ENCODE results near the gene GNB1L.

Gene GNB1L

GRCh38 chr22:19897726-19898125 is 43.1 kb upstream of the GNB1L start:
- no peaks in the 10 kb centered on the region for H3K27me3 ChIP-seq (ENCODE audit: control insufficient read depth in 1 of 2, insufficient read depth in 2 of 2, low read length in 2 of 2)
- no peaks in the 10 kb centered on the region for H3K9me3 ChIP-seq (ENCODE audit: control insufficient read depth in 2 of 2, low read length in 2 of 2)
- H3K27ac ChIP-seq (ENCODE audit: low read length) = no peak overlapping the region
- H3K36me3 ChIP-seq (ENCODE audit: control insufficient read depth in 2 of 2, insufficient read depth in 2 of 2, low read length in 2 of 2) = peaks cover 8 to 25% of the 10 kb centered on the region in 2 donors
- H3K4me3 ChIP-seq (ENCODE audit: low read length in 2 of 2) = no peak overlapping the region
- H3K9ac ChIP-seq (ENCODE audit: low read length in 2 of 2) = no peak overlapping the region
- H3K4me1 ChIP-seq (ENCODE audit: control insufficient read depth, insufficient read depth, low read length) = no peaks in the 10 kb centered on the region

- no peaks in the 10 kb centered on the region for H3K27me3 ChIP-seq (ENCODE audit: control insufficient read depth in 1 of 2, insufficient read depth in 2 of 2, low read length in 2 of 2)
- no peak overlapping the region for H3K9ac ChIP-seq (ENCODE audit: low read length in 2 of 2)
- H3K4me3 ChIP-seq (ENCODE audit: low read length in 2 of 2) = no peak overlapping the region
- peaks cover under 1% of the 10 kb centered on the region for H3K4me1 ChIP-seq (ENCODE audit: control insufficient read depth, insufficient read depth, low read length)
- H3K9me3 ChIP-seq (ENCODE audit: control insufficient read depth in 2 of 2, low read length in 2 of 2) = no peaks in the 10 kb centered on the region
- peaks cover 8 to 25% of the 10 kb centered on the region in 2 donors for H3K36me3 ChIP-seq (ENCODE audit: control insufficient read depth in 2 of 2, insufficient read depth in 2 of 2, low read length in 2 of 2)
- H3K27ac ChIP-seq (ENCODE audit: low read length) = no peak overlapping the region
Observed at GRCh38 chr22:19896665-19897355, 42.1 kb upstream of the GNB1L start.

GRCh38 chr22:19895160-19895849 is 40.6 kb upstream of the GNB1L start:
- peaks cover 8 to 21% of the 10 kb centered on the region in 2 donors for H3K36me3 ChIP-seq (ENCODE audit: control insufficient read depth in 2 of 2, insufficient read depth in 2 of 2, low read length in 2 of 2)
- no peak overlapping the region for H3K27ac ChIP-seq (ENCODE audit: low read length)

GRCh38 chr22:19893363-19893762 is 38.7 kb upstream of the GNB1L start:
- H3K36me3 ChIP-seq (ENCODE audit: control insufficient read depth in 2 of 2, insufficient read depth in 2 of 2, low read length in 2 of 2) = peaks cover 5 to 16% of the 10 kb centered on the region in 2 donors
- no peak overlapping the region for H3K9ac ChIP-seq (ENCODE audit: low read length in 2 of 2)
- peaks cover 4% of the 10 kb centered on the region for H3K4me1 ChIP-seq (ENCODE audit: control insufficient read depth, insufficient read depth, low read length)
- no peaks in the 10 kb centered on the region for H3K27me3 ChIP-seq (ENCODE audit: control insufficient read depth in 1 of 2, insufficient read depth in 2 of 2, low read length in 2 of 2)
- no peak overlapping the region for H3K27ac ChIP-seq (ENCODE audit: low read length)
- H3K9me3 ChIP-seq (ENCODE audit: control insufficient read depth in 2 of 2, low read length in 2 of 2) = no peaks in the 10 kb centered on the region
- H3K4me3 ChIP-seq (ENCODE audit: low read length in 2 of 2) = no peak overlapping the region

More at GRCh38 chr22:19895160-19895849, 40.6 kb upstream of the GNB1L start:
- Histone ChIP-seq H3K27me3 (ENCODE audit: control insufficient read depth in 1 of 2, insufficient read depth in 2 of 2, low read length in 2 of 2) (no peaks in the 10 kb centered on the region), H3K4me3 (ENCODE audit: low read length in 2 of 2) (no peak overlapping the region), H3K9me3 (ENCODE audit: control insufficient read depth in 2 of 2, low read length in 2 of 2) (no peaks in the 10 kb centered on the region), H3K9ac (ENCODE audit: low read length in 2 of 2) (no peak overlapping the region), H3K4me1 (ENCODE audit: control insufficient read depth, insufficient read depth, low read length) (peaks cover 4% of the 10 kb centered on the region)

- no peaks in the 10 kb centered on the region for H3K27me3 ChIP-seq (ENCODE audit: control insufficient read depth in 1 of 2, insufficient read depth in 2 of 2, low read length in 2 of 2)
- no peak overlapping the region for H3K4me3 ChIP-seq (ENCODE audit: low read length in 2 of 2)
- peaks cover 4% of the 10 kb centered on the region for H3K4me1 ChIP-seq (ENCODE audit: control insufficient read depth, insufficient read depth, low read length)
- peaks cover 5 to 16% of the 10 kb centered on the region in 2 donors for H3K36me3 ChIP-seq (ENCODE audit: control insufficient read depth in 2 of 2, insufficient read depth in 2 of 2, low read length in 2 of 2)
- no peak overlapping the region for H3K9ac ChIP-seq (ENCODE audit: low read length in 2 of 2)
- H3K9me3 ChIP-seq (ENCODE audit: control insufficient read depth in 2 of 2, low read length in 2 of 2) = no peaks in the 10 kb centered on the region
- H3K27ac ChIP-seq (ENCODE audit: low read length) = no peak overlapping the region
Observed at GRCh38 chr22:19892925-19893324, 38.3 kb upstream of the GNB1L start.

- Histone ChIP-seq H3K4me3 (ENCODE audit: low read length in 2 of 2) (peak overlapping the region in 1 of 2 donors; percentile 29), H3K4me1 (ENCODE audit: control insufficient read depth, insufficient read depth, low read length) (peaks cover 4% of the 10 kb centered on the region), H3K36me3 (ENCODE audit: control insufficient read depth in 2 of 2, insufficient read depth in 2 of 2, low read length in 2 of 2) (peaks cover 5 to 15% of the 10 kb centered on the region in 2 donors), H3K27ac (ENCODE audit: low read length) (no peak overlapping the region), H3K9ac (ENCODE audit: low read length in 2 of 2) (no peak overlapping the region), H3K27me3 (ENCODE audit: control insufficient read depth in 1 of 2, insufficient read depth in 2 of 2, low read length in 2 of 2) (no peaks in the 10 kb centered on the region), H3K9me3 (ENCODE audit: control insufficient read depth in 2 of 2, low read length in 2 of 2) (no peaks in the 10 kb centered on the region)
Observed at GRCh38 chr22:19892257-19892879, 37.7 kb upstream of the GNB1L start.

GRCh38 chr22:19891317-19892256 is 36.9 kb upstream of the GNB1L start:
- Histone ChIP-seq H3K27ac (ENCODE audit: low read length) (no peak overlapping the region), H3K4me3 (ENCODE audit: low read length in 2 of 2) (peak overlapping the region in 1 of 2 donors; percentile 29), H3K9ac (ENCODE audit: low read length in 2 of 2) (no peak overlapping the region), H3K27me3 (ENCODE audit: control insufficient read depth in 1 of 2, insufficient read depth in 2 of 2, low read length in 2 of 2) (no peaks in the 10 kb centered on the region), H3K4me1 (ENCODE audit: control insufficient read depth, insufficient read depth, low read length) (peaks cover 4% of the 10 kb centered on the region), H3K36me3 (ENCODE audit: control insufficient read depth in 2 of 2, insufficient read depth in 2 of 2, low read length in 2 of 2) (peaks cover 5 to 12% of the 10 kb centered on the region in 2 donors), H3K9me3 (ENCODE audit: control insufficient read depth in 2 of 2, low read length in 2 of 2) (no peaks in the 10 kb centered on the region)

GRCh38 chr22:19890502-19891316 is 36.0 kb upstream of the GNB1L start:
- H3K27ac ChIP-seq (ENCODE audit: low read length) = no peak overlapping the region
- H3K36me3 ChIP-seq (ENCODE audit: control insufficient read depth in 2 of 2, insufficient read depth in 2 of 2, low read length in 2 of 2) = peaks cover 5 to 12% of the 10 kb centered on the region in 2 donors
- H3K4me3 ChIP-seq (ENCODE audit: low read length in 2 of 2) = no peak overlapping the region
- peaks cover 4% of the 10 kb centered on the region for H3K4me1 ChIP-seq (ENCODE audit: control insufficient read depth, insufficient read depth, low read length)
- H3K9me3 ChIP-seq (ENCODE audit: control insufficient read depth in 2 of 2, low read length in 2 of 2) = no peaks in the 10 kb centered on the region
- no peaks in the 10 kb centered on the region for H3K27me3 ChIP-seq (ENCODE audit: control insufficient read depth in 1 of 2, insufficient read depth in 2 of 2, low read length in 2 of 2)
- no peak overlapping the region for H3K9ac ChIP-seq (ENCODE audit: low read length in 2 of 2)

GRCh38 chr22:19889951-19890350 is 35.3 kb upstream of the GNB1L start:
- H3K4me3 ChIP-seq (ENCODE audit: low read length in 2 of 2) = no peak overlapping the region
- no peaks in the 10 kb centered on the region for H3K27me3 ChIP-seq (ENCODE audit: control insufficient read depth in 1 of 2, insufficient read depth in 2 of 2, low read length in 2 of 2)
- H3K4me1 ChIP-seq (ENCODE audit: control insufficient read depth, insufficient read depth, low read length) = peaks cover 4% of the 10 kb centered on the region
- no peak overlapping the region for H3K27ac ChIP-seq (ENCODE audit: low read length)
- peaks cover 5 to 9% of the 10 kb centered on the region in 2 donors for H3K36me3 ChIP-seq (ENCODE audit: control insufficient read depth in 2 of 2, insufficient read depth in 2 of 2, low read length in 2 of 2)
- H3K9ac ChIP-seq (ENCODE audit: low read length in 2 of 2) = no peak overlapping the region
- no peaks in the 10 kb centered on the region for H3K9me3 ChIP-seq (ENCODE audit: control insufficient read depth in 2 of 2, low read length in 2 of 2)

Data from stomach smooth muscle (tissue), 2 donors.